Activated naive CD4-positive, alpha-beta T cell treated with anti-CD3 and anti-CD28 coated beads, Interleukin-2, amount 50 U/mL, for 16 hours (primary cell): ENCODE results near the gene HOATZ.

ENCODE experiments used
- DNase-seq: peaks from one replicate; pipeline ENCODE4 v3.0.0-alpha.2; 2020

Gene HOATZ

GRCh38 chr11:111523343-111523742 lies 8.8 kb downstream of the HOATZ start:
- DNase-seq, result no peak

GRCh38 chr11:111524056-111524455 lies 9.5 kb downstream of the HOATZ start:
- DNase-seq, result no peak

- DNase-seq, result no peak
These were observed 10.9 kb downstream of the HOATZ start for GRCh38 chr11:111525456-111525855.

GRCh38 chr11:111526501-111526900 lies 11.9 kb downstream of the HOATZ start:
- no peak for DNase-seq

GRCh38 chr11:111527279-111527678 lies 12.7 kb downstream of the HOATZ start:
- no peak for DNase-seq

- no peak for DNase-seq
These were observed 14.0 kb downstream of the HOATZ start for GRCh38 chr11:111528557-111528956.

GRCh38 chr11:111530091-111530490 lies 15.5 kb downstream of the HOATZ start:
- DNase-seq, result no peak

GRCh38 chr11:111531136-111531535 lies 16.6 kb downstream of the HOATZ start:
- no peak for DNase-seq

- DNase-seq, result peak; percentile 69
These were observed 17.2 kb downstream of the HOATZ start for GRCh38 chr11:111531687-111532364.

- no peak for DNase-seq
These were observed 17.8 kb downstream of the HOATZ start for GRCh38 chr11:111532365-111532709.

GRCh38 chr11:111535281-111535680 lies 20.7 kb downstream of the HOATZ start:
- no peak for DNase-seq

GRCh38 chr11:111537336-111537860 lies 22.8 kb downstream of the HOATZ start:
- DNase-seq, result no peak

- DNase-seq, result no peak
These were observed 24.0 kb downstream of the HOATZ start for GRCh38 chr11:111538407-111539114.

- DNase-seq, result no peak
These were observed 25.0 kb downstream of the HOATZ start for GRCh38 chr11:111539426-111540113.

- DNase-seq, result peak; percentile 40
These were observed 25.7 kb downstream of the HOATZ start, which contains the start of gene LAYN for GRCh38 chr11:111540114-111540936. TSS of gene LAYN (plus strand) at chr11:111540720. CDS start at chr11:111540844, 124 bp downstream.

- no peak for DNase-seq
These were observed 26.3 kb downstream of the HOATZ start for GRCh38 chr11:111540937-111541253.

- no peak for DNase-seq
These were observed 26.9 kb downstream of the HOATZ start for GRCh38 chr11:111541254-111542061.

- DNase-seq, result no peak
These were observed 28.2 kb downstream of the HOATZ start for GRCh38 chr11:111542606-111543275.

- DNase-seq, result no peak
These were observed 33.9 kb downstream of the HOATZ start for GRCh38 chr11:111548525-111548924.

GRCh38 chr11:111549196-111549868 lies 34.8 kb downstream of the HOATZ start:
- DNase-seq, result no peak

- DNase-seq, result no peak
These were observed 35.3 kb downstream of the HOATZ start for GRCh38 chr11:111549869-111550203.
